IPS-NIHi7 (cell line): ENCODE data around the gene SUSD1.
"Not testable (repeated sequence)": the region's sequence is repeated elsewhere in the genome, so short reads cannot be mapped to it uniquely, and the experiment has no call there.

Experiments used
- DNase-seq: peaks from one replicate; pipeline ENCODE4 v3.0.0; 2012; ENCODE audit warnings: mixed read lengths; ENCODE audit errors: extremely low spot score

Gene SUSD1

DNA sequence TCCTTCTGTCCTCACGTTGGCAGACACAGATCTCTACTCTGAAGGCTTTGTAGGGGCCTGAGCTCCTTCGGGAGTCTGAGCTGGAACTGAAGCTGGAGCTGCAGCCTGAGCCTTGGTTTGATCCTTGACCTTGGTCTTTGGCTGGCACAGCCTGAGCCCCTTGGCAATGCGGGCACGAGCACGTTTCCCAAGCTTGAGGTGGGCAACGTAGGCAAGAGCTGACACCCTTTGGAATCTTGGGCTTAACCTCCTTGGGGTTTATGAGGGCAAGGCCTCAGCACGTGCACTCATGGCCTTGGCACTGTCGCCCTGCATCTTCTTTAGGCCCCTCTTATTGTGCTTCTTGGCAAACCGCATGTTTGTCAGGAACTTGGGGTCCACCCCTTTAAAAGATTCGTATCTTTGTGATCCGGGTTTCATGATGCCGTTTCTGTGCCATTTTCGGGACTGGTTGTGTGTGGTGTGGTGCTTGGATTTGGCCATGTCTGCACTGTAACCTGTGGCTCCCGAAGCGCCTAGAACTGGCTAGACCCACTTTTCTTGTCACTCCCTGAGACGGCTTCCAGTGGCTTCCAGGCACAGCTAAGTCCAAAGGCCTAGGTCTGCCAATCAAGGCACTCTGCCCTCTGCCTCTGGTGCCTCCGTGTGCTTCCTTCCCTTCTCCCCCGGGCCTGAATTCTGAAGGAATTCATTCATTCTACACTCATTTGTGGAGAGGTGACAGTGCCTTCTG is 1.4 kb downstream of the SUSD1 start:
- no peak for DNase-seq

DNA sequence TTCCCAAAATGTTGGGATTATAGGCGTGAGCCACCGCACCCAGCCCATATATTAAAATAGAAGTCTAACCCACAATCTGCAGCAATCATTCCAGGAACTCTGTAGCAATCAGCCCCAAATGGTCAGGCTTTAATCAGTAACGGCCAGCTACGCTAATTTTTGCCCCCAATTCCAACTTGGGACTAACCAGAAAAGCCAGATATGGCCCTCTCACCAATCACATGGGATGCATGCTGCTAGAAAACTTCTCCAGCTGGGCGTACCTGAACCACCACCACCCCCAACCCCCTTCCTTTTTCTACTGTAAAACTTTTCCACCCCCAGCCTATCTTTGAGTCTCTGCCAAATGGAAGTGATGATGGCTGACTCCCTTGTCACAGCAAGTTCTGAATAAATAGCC is 4.1 kb downstream of the SUSD1 start:
- no peak for DNase-seq

DNA sequence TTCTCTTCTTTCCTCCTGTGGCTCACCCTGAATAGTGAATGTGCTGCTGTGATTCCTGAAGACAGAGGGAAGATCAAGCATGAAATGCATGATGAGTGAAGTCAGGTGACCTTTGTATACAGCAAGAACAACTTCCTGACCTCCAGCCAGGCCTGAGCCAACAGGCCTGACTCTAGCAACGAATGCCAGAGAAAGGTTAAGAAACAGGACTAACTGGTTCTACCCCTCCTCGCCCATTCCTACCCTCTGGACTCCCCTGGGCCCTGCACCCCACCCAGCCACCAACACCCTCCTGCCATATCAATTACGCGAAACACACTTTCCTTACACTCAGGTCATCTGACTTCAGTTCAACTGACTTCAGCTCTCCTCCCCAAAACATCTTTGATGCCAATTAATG is 4.9 kb downstream of the SUSD1 start:
- no peak for DNase-seq

DNA sequence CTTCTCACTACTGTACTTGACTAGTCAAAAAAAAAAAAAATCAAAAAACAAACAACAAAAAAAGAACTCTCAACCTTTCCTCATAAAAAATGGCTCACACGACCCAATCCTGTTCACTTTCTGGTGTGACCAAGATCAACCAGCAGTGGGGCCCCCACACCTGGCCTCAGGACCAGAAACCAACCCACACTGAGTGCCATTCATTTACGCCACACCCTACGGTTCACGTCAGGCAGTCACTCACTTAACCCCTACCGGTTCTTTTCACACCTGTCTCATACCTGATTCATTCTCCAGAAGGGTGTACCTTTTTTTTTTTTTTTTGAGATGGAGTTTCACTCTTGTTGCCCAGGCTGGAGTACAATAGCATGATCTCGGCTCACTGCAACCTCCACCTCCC is 5.7 kb downstream of the SUSD1 start:
- no peak for DNase-seq

DNA sequence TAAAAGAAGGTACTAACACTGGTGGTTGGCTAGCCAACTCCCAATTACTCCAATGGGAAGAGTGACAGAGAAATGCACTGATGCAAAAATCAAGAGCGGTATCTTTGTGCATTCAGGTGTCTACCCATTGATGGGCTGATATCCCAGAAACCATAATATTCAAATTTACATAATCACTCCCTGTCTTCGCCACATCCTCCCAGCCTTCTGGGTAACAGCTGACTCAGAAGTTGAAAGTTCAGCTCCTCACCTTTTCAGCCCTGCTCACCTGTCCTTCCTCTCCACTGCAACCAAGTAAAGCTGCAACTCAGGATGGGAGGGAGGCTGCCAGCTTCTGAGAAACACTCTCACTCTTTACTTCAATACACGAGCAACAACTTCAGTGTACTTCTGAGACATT is 6.9 kb downstream of the SUSD1 start:
- no peak for DNase-seq

DNA sequence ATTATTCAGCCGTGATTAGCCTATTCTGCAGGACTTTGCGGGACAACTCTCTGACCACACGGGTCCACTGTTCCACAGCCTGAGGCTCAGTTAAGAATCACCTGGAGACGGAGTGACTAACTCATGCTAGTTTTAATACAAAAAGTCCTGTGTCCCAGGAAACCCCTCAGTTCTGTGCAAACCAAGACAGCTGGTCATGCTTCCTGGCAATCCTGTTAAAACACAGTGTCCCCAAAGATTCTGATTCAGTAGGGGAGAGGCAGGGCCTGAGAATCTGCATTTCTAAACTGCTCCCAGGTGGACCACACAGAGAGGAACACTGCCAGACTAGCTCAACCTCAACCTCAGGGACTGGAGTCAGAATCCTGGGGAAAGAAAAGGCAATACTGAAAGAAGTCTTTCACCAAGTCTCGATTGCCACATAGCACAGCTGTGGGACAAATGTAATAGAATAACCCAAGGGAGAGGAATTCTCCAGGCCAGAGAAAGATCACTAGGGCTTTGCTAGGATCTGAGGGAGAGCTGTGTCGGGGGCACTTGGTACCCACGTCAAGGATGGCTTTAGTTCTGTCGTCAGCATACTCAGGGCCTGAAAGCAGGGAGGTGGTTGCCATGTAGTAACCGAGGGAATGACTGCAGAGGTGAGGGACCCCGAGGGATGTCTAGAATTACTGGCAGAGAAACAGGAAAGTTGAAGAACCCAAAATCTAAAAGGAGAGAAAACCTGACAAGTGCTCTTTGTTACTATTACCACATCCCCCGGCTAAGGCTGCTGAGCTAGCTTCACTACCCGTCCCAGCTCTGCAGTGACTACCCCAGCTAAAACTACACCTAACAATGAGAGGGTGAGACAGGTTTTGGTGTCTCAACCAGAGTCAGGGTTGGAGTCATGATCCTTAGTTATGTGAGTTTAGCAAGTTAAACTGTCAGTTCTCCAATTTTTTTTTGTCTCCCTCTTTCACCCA is 8.6 kb downstream of the SUSD1 start:
- DNase-seq = peak; percentile 28

DNA sequence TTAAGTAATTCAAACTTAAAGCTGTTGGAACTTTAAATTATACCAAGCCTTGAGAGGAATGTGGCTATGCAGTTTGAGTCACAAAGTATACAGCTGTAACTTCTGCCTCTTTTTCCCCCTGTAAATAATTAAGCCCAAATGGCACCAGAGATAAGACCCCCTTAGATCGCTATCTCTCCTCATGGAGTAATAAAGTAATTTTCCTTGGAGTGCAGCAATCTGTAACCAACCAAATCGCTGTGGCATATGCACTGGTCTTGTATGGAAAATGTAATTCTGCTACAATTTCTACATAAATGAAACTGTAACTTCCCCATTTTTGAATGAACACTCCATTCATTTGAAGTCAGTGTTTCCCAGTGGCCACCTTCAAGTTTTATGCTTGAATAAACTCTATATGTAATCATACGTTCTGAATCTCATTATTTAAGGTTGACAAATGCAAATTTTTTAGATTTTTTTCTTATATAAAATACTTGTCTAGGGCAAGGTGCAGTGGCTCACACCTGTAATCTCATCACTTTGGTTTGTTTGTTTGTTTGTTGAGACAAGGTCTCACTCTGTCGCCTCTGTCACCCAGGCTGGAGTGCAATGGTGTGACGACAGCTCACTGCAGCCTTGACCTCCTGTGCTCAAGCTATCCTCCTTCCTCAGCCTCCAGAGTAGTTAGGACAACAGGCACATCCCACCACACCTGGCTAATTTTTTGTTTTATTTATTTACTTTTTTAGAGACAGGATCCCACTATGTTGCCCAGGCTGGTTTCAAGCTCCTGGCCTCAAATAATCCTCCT is 12.3 kb downstream of the SUSD1 start:
- no peak for DNase-seq

DNA sequence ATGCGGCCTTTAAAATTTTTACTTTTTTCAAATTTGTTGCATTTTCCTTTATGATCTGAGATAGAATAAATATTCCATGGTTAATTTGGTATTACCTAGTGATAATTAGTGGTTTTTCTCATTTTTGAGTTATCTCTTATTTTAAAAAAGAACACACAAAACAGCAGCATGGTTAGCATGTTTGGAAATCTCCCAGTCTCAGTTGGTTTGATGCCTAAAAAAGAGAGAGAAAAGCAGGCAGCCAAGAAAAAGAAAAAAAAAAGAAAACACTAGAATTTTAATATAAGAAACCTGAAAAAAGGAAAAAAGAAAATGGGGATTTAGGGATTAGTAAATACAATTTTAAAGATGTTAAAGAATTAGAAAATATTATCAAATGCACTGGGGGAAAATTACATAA is 15.3 kb downstream of the SUSD1 start:
- no peak for DNase-seq

DNA sequence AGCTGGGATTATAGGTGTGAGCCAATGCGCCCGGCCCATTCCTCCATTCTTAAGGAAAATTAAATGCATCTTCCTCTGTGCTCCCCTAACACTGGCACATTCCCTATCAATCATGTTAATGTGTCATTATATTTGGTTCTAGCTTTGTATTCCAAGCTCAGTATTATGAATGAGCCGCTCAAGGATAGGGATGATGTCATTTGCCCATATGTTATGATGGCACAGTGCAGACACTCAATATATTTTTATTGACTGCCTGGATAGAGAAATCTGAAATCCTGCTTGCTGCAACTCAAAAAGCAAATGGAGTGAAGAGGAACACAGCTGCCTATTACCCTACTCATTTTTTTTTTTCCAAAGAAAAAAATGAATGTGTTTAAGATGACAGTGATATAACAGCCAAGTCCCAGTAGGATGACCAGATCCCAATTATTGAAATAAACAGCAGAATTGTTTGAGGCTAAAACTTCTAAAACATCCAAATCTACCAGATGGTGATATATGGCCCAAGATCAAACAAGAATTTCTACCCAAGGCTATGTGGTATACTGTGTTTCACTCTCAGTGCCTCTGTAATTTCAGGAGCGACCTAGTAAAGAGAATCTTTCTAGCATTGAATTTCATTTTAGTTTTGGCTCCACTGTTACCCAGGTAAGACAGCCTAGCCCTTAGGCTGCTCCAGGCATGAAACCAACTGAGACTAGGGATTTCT is 16.3 kb downstream of the SUSD1 start:
- DNase-seq = no peak

DNA sequence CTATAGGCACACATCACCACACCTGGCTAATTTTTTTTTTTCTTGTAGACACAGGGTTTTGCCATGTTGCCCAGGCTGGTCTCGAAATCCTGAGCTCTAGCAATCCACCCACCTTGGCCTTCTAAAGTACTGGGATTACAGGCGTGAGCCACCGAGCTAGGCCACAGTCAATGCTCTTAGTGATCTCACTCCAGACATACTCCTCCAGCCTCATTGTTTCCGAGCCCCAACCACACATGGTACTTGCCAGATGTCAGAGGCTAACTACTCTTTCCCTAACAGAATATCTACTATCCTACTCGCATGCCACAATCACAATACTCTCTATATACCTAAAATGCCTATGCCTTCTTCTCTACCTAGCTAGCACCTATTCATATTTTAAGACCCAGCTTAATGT is 17.1 kb downstream of the SUSD1 start:
- DNase-seq = no peak

DNA sequence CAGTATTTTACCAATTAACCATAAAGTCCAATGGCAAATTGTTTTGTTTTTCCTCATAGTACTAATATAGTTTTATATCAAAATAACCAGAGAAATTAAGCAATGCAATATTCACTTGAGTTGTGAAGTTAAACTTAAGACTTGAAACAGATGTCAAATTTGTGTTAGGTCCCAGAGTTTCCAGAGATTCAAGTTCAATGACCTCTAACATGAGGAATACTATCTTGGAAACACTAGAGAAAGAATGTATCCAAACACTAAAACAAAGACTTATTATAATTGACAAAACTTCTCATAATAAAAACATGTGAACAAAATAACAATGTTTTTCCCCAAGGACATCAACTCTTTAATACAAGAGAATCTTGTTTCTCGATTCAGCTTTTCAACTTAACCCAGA is 18.0 kb downstream of the SUSD1 start:
- DNase-seq = no peak

DNA sequence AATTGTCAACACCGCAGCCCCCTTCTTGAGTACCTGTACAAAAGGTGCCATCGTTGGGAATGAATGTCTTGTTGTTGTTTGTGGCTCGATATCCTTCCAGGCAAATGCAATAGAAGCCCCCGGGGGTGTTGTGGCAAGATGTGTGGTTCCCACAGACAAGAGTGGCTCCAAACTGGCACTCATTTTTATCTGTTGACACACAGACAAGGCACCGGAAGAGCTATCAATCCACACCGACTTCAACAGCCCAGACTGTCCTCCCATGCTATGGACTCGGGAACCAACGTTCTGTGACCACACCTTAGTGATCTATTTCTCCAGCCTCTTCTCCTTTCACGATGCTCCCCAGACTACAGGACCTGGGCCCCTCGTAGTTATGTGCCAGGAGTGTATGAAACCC is 25.9 kb downstream of the SUSD1 start:
- DNase-seq = no peak

DNA sequence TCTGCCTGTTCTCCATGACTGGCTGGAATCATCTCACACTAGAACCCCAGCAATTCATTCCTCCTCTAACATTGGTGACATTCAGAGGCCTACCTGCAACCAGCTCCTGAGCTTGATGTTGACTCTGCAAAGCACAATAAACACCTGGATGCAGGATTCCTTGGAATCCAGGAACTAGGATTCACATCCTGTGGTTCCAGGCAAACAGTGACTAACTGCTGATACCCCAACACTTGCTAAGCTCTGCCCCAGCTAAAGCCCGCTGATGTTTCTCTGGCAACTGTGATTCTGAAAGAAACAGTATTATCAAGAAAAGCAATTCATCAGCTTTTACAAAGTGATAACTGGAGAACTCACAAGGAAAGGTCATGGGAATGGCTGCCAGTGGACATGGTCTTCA is 29.2 kb downstream of the SUSD1 start:
- DNase-seq = peak; percentile 42

DNA sequence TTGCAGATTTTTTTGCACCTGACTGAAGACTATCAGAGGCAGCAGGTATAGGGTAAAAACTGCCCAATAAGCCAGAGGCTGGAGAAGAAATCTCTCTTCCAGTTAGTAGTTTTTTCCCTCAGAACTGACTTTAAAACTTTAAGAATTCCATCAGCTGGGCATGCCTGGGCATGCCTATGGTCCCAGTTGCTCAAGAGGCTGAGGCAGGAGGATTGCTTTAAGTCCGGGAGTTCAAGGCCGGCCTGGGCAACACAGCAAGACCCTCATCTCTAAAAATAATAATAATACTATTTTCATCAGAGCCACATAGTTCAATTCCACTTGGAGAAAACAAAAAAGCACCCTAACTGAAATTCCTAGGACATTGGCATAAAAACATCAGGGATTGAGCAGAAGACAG is 30.3 kb downstream of the SUSD1 start:
- DNase-seq = no peak

DNA sequence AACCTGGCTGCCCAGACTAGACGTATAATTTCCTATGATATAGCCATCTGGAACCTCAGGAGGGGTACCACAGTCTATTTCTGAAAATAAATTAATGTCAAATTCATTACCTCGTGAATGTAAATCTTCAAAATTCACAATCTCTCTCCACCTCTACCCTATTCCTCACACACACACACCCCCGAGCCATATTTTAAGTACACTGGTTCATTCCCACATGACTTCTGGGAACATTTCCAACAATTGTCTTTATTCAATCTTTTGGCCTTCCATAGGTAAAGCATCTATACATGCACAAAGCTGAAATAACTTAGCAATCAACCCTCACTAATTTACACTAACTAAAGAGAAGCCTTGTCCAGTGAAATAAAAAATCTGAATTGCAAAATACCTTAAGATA is 32.7 kb downstream of the SUSD1 start:
- DNase-seq = no peak

DNA sequence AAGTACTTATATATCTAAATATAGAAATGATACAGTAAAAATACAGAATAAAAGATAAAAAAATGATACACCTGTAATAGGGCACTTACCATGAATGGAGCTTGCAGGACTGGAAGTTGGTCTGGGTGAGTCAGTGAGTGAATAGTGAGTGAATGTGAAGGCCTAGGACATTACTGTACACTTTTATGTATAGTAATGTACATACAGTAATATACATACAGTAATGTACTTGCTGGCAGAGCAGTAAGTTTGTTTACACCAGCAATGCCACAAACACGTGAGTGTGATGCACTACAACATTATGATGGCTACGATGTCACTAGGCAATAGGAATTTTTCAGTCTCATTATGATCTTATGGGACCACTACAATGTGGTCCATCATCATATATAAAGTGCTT is 34.2 kb downstream of the SUSD1 start:
- no peak for DNase-seq

DNA sequence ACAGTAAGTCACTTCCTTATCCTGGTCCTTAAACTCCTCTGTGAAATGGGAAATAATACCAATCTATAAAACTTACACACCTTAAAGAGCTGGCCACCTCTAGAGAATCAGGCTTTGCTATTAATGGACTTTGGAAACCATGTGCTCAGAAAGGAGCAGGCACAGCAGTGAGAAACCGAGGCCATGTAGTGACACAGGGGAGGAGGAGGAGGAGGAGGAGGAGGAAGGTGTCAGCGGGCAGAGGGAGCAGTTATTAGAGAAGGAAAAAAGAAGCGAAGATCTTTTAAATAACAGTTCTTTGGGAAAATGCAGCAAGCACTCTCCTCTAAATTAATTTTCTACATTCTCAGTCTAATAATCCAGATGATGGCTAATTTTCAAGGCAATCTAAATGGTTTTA is 38.0 kb downstream of the SUSD1 start:
- no peak for DNase-seq

DNA sequence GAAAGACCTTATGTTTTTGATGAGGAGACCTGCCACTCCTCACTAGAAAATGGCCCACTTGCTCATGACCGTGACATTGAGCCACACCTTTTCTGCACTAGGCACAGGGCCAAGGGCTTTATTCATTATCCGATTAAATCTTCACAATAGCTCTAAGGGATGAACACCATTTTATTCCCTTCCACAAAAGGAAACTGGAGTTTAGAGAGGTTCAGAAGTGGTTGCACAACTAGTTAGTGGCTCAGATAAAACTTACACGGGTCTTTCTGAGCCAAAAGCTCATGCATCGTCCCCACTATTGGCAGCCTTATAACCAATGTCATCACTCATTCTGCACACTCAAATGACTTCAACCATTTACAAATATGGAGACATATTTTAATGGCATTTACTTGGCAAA is 39.4 kb downstream of the SUSD1 start:
- DNase-seq = no peak

DNA sequence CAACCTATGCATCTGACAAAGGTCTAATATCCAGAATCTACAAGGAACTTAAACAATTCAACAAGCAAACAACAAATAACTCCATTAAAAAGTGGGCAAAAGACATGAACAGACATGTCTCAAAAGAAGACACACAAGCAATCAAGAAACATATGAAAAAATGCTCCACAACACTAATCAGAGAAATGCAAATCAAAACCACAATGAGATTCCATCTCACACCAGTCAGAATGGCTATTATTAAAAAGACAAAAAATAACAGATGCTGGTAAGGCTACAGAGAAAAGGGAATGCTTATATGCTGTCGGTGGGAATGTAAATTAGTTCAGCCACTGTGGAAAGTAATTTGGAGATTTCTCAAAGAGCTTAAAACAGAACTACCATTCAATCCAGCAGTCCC is 41.3 kb downstream of the SUSD1 start:
- not testable (repeated sequence) for DNase-seq

DNA sequence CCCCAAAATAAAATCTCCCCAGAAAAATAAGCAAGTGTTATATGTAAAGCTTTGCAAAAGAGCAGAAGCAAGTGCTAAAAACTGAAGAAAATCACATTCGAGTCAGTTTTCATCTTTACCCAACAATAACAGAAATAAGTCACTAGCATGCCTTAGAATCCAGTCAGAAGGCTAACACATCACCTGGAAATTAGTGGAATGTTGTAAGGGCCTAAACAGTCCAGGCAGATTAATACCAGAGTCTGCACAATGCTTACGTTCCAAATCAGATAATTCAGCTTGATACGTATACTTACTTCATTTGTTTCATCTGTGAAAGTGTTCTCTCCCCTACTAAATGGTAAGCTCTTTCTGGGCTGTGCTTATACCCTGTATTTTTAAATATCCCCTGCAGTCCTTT is 42.7 kb downstream of the SUSD1 start:
- no peak for DNase-seq

DNA sequence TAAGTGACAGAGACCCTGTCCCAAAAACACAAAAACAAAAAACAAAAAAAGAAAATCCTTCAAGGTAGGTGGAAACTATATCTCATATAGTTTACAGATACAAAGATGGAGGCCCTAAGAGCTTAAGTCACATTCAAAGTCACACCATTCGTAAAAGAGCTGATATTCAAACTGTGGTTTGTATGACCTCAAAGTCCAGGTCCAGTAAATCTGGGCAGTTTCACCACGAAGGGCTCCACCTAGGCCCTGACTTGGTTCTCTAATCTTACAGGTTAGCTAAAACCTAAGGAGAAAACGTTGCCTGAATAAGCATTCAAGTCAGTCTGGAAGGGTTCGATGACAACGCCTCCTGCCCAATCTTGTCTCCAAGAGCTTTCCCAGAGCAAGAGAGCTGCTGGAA is 44.1 kb downstream of the SUSD1 start:
- DNase-seq = no peak

DNA sequence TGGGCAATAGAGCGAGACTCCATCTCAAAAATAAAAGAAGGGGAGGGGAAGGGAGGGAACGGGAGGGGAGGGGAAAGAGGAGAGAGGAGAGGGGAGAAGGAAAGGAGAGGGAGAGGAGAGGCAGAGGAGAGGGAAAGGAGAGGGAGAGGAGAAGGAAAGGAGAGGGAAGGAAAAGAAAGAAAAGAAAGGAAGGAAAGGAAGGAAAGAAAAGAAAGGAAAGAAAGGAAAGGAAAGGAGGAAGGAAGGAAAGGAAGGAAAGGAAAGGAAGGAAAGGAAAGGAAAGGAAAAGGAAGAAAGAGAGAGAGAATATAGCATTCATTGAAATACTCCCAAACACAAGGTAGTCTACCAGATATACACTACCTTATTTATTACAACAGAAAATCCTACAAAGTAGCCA is 44.8 kb downstream of the SUSD1 start:
- no peak for DNase-seq
